Ectodermal cell (in vitro differentiated cells): ENCODE measurements around the gene MEOX2.

ENCODE experiments used
- H3K27ac ChIP-seq: 2 replicates; pipeline ENCODE4 v1.7.0; 2013; ENCODE audit warnings: mild to moderate bottlenecking, low read depth, low read length; ENCODE audit not compliant: insufficient read depth, poor library complexity, severe bottlenecking
- H3K27me3 ChIP-seq: 2 replicates; pipeline ENCODE4 v1.7.0; 2013; ENCODE audit warnings: mild to moderate bottlenecking, low read length; ENCODE audit not compliant: insufficient read depth, control insufficient read depth, poor library complexity, severe bottlenecking
- H3K36me3 ChIP-seq: one replicate; pipeline ENCODE4 v1.7.0; 2013; ENCODE audit warnings: low read length; ENCODE audit not compliant: control insufficient read depth, insufficient read depth
- H3K4me1 ChIP-seq: one replicate; pipeline ENCODE4 v1.7.0; 2013; ENCODE audit warnings: low read length; ENCODE audit not compliant: control insufficient read depth, insufficient read depth
- H3K4me3 ChIP-seq: 2 replicates; pipeline ENCODE4 v1.7.0; 2013; ENCODE audit warnings: low read depth, low read length, control low read depth; ENCODE audit not compliant: insufficient read depth
- H3K9me3 ChIP-seq: 2 replicates; pipeline ENCODE4 v1.7.0; 2013; ENCODE audit warnings: mild to moderate bottlenecking, low read length, moderate library complexity; ENCODE audit not compliant: control insufficient read depth
- WGBS, 2 experiments: methylation state at CpG; one replicate each; pipeline ENCODE4 v1.1.7; 2013; ENCODE audit warnings: missing lambda C conversion rate in 2 of 2; 5-methylcytosine and 5-hydroxymethylcytosine counted together

Gene MEOX2

DNA sequence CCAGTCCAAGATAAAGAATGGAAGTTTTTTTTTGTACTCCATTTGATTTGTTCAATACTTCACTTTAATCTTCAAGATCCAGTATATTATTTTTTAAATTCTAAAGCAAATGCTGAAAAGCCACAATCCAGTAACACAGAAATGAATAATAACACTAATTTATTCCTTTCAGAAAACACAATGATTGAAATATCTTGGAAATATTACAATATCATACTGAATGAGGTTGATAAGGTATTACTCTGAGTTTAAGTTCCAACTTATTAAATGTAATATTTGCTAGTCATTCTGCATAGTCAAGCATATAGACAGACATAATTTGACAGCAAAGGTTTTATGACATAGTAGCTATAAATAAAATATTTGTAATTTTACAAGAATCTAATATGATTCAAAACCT, 4.4 kb downstream of the MEOX2 start:
- H3K4me3 ChIP-seq: no peak overlapping the region
- peaks cover 11% of the 10 kb centered on the region for H3K4me1 ChIP-seq
- no peak overlapping the region for H3K27ac ChIP-seq
- peaks cover 44% of the 10 kb centered on the region for H3K27me3 ChIP-seq
- no peaks in the 10 kb centered on the region for H3K9me3 ChIP-seq
- H3K36me3 ChIP-seq: no peaks in the 10 kb centered on the region

GRCh38 chr7:15681631-15682030, 4.9 kb downstream of the MEOX2 start:
- no peak overlapping the region for H3K27ac ChIP-seq
- H3K36me3 ChIP-seq: no peaks in the 10 kb centered on the region
- 88 to 100% methylated on average over 1 of the region's 2 CpGs for WGBS, 2 experiments
- H3K4me1 ChIP-seq: peaks cover 9% of the 10 kb centered on the region
- no peaks in the 10 kb centered on the region for H3K9me3 ChIP-seq
- no peak overlapping the region for H3K4me3 ChIP-seq
- peaks cover 39% of the 10 kb centered on the region for H3K27me3 ChIP-seq

DNA sequence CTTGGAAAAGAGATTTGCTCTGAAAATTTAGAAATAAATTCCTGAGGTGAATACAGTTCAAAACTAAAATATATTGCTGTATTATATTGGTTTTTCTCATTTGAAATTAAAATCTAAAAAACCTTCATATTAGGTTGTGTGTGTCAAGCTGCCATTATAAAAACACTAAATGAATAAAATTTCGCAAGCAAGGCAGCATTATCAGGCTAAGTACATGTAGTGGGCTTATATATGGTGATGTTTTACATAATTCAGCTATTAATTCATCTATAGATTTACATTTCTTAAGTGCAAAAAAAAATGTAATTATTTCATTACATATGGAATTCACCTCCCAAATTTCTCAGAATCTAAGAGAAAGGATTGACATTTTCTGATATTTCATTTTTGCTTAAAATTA, 5.3 kb downstream of the MEOX2 start:
- H3K4me1 ChIP-seq: peaks cover 8% of the 10 kb centered on the region
- peaks cover 34% of the 10 kb centered on the region for H3K27me3 ChIP-seq
- no peaks in the 10 kb centered on the region for H3K9me3 ChIP-seq
- no CpG with 5 or more reads among the region's 1 CpG for WGBS, 2 experiments
- H3K27ac ChIP-seq: no peak overlapping the region
- H3K4me3 ChIP-seq: no peak overlapping the region
- H3K36me3 ChIP-seq: no peaks in the 10 kb centered on the region

DNA sequence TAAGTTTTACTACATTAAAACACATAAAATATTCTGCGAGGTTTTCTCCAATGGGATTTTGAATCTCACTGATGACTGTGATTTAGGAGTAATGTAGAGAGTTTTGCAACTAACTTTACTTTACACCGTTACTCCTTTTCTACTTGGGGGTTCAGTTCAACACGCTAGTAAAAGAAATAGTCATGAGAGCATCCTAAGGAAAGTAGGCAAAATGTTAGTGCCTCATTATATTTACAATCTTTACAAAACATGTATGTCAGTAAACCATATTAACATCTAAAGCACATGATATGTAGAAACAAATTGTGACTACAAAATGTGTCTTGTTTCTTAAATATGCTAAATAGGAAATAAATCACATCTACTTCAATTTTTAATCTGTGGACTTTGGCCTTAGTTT, 6.0 kb downstream of the MEOX2 start:
- H3K36me3 ChIP-seq: no peaks in the 10 kb centered on the region
- H3K27me3 ChIP-seq: peaks cover 27% of the 10 kb centered on the region
- no peak overlapping the region for H3K27ac ChIP-seq
- H3K9me3 ChIP-seq: no peaks in the 10 kb centered on the region
- WGBS, 2 experiments: 90% methylated on average over 3 of the region's 3 CpGs; no CpG with 5 or more reads in 1 of the 2 experiments
- H3K4me1 ChIP-seq: peaks cover 8% of the 10 kb centered on the region
- no peak overlapping the region for H3K4me3 ChIP-seq

GRCh38 chr7:15679306-15679705, 7.2 kb downstream of the MEOX2 start:
- peaks cover 16% of the 10 kb centered on the region for H3K27me3 ChIP-seq
- WGBS, 2 experiments: 89 to 100% methylated on average over 1 of the region's 1 CpG
- H3K4me3 ChIP-seq: no peak overlapping the region
- H3K36me3 ChIP-seq: no peaks in the 10 kb centered on the region
- no peak overlapping the region for H3K27ac ChIP-seq
- no peaks in the 10 kb centered on the region for H3K4me1 ChIP-seq
- H3K9me3 ChIP-seq: no peaks in the 10 kb centered on the region

- no peak overlapping the region for H3K4me3 ChIP-seq
- peaks cover 9% of the 10 kb centered on the region for H3K27me3 ChIP-seq
- 96 to 100% methylated on average over 3 of the region's 3 CpGs for WGBS, 2 experiments
- H3K9me3 ChIP-seq: no peaks in the 10 kb centered on the region
- H3K27ac ChIP-seq: no peak overlapping the region
- H3K4me1 ChIP-seq: no peaks in the 10 kb centered on the region
- H3K36me3 ChIP-seq: no peaks in the 10 kb centered on the region
These were observed 7.8 kb downstream of the MEOX2 start for GRCh38 chr7:15678653-15679052.

GRCh38 chr7:15675379-15675778, 11.1 kb downstream of the MEOX2 start:
- Histone ChIP-seq H3K4me1 (no peaks in the 10 kb centered on the region), H3K9me3 (no peaks in the 10 kb centered on the region), H3K27ac (no peak overlapping the region), H3K27me3 (no peaks in the 10 kb centered on the region), H3K4me3 (no peak overlapping the region), H3K36me3 (no peaks in the 10 kb centered on the region)
- 92 to 96% methylated on average over 2 of the region's 2 CpGs for WGBS, 2 experiments

GRCh38 chr7:15674586-15674985, 11.9 kb downstream of the MEOX2 start:
- Histone ChIP-seq H3K4me3 (no peak overlapping the region), H3K4me1 (no peaks in the 10 kb centered on the region), H3K36me3 (no peaks in the 10 kb centered on the region), H3K27me3 (no peaks in the 10 kb centered on the region), H3K27ac (no peak overlapping the region), H3K9me3 (no peaks in the 10 kb centered on the region)

DNA sequence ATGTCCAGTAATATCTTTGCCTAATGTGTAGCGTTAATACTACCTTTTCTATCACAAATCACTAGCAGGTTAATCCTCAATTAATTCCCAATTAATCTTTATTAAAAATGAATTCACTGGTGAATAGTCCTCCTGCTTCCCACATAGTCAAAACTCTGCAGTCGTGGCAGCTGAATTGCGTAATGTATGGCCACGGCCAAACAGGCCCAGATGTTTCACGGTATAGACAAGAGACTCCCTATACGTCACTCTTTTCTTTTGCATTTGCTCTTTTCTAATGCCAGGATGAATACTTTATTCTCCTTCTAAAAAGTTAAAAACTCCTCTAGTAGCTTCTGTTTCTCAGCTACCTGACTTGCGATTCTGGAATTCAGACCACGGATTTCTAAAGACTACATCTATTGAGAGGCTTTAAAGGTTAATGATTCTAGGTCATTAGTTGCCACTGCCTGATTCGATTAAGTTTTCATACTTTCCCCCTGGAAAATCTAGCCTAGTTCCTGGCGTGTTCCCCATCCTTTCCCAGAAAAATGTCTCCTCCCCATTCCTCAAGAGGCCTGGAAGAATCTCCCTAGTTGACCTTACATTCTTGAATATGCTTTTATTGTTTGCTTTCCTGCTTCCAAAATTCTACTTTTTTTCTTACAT, 16.9 kb downstream of the MEOX2 start:
- Histone ChIP-seq H3K27me3 (no peaks in the 10 kb centered on the region), H3K4me1 (no peaks in the 10 kb centered on the region), H3K9me3 (no peaks in the 10 kb centered on the region), H3K4me3 (no peak overlapping the region), H3K36me3 (no peaks in the 10 kb centered on the region), H3K27ac (no peak overlapping the region)
- 88 to 96% methylated on average over 10 of the region's 10 CpGs for WGBS, 2 experiments

GRCh38 chr7:15667991-15668390, 18.5 kb downstream of the MEOX2 start:
- no peaks in the 10 kb centered on the region for H3K9me3 ChIP-seq
- no peaks in the 10 kb centered on the region for H3K36me3 ChIP-seq
- no peaks in the 10 kb centered on the region for H3K27me3 ChIP-seq
- H3K4me1 ChIP-seq: no peaks in the 10 kb centered on the region
- no peak overlapping the region for H3K27ac ChIP-seq
- WGBS, 2 experiments: 94 to 100% methylated on average over 3 to 4 of the region's 5 CpGs
- H3K4me3 ChIP-seq: no peak overlapping the region

GRCh38 chr7:15662451-15662850, 24.0 kb downstream of the MEOX2 start:
- Histone ChIP-seq H3K4me1 (no peaks in the 10 kb centered on the region), H3K9me3 (no peaks in the 10 kb centered on the region), H3K27ac (no peak overlapping the region), H3K4me3 (no peak overlapping the region), H3K27me3 (no peaks in the 10 kb centered on the region), H3K36me3 (no peaks in the 10 kb centered on the region)
- no CpG with 5 or more reads among the region's 1 CpG for WGBS, 2 experiments
